ENCODE data around the gene BRAT1.
"Not testable (repeated sequence)": the region's sequence is repeated elsewhere in the genome, so short reads cannot be mapped to it uniquely, and the experiment has no call there.

Gene BRAT1

DNA sequence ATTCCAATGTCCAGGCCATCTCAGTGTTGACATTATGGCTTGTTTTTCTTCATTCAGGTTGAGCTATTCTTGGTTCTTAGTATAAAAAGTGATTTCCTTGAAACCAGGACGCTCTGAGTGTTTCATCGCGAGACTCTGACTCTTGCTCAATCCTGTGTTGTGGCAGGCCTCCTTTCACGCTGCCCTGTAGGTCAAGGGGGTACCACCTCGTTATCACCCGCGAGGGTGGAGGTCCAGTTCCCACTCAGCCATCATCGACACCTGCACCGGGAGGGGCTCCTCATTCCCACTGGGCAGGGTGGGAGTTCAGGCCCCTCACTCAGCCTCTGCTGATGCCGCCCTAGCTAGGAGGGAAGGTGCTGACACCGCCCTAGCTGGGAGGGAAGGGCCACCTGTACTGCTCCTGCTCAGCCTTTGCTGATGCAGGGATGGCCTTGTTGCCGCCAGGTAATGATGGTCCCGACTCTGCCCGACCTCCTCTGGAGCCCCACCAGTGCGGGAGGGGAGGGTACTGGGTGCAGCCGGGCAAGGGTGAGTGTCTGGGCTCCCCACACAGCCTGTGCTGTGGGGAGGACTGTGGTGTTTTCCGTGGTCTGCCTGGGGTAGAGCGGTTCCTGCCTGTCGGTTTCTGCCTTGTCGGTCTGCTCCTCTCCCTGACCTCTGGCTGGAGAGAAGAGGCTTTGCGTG lies 19.9 kb upstream of the BRAT1 start:
- Mint-ChIP-seq H3K36me3 (ENCODE audit: low read depth) (peaks cover 7% of the 10 kb centered on the region), H3K4me1 (ENCODE audit: low read depth) (peaks cover 4% of the 10 kb centered on the region), H3K27ac (no peak overlapping the region), H3K9me3 (no peaks in the 10 kb centered on the region), H3K27me3 (ENCODE audit: low read depth) (no peaks in the 10 kb centered on the region), H3K4me3 (no peak overlapping the region)

DNA sequence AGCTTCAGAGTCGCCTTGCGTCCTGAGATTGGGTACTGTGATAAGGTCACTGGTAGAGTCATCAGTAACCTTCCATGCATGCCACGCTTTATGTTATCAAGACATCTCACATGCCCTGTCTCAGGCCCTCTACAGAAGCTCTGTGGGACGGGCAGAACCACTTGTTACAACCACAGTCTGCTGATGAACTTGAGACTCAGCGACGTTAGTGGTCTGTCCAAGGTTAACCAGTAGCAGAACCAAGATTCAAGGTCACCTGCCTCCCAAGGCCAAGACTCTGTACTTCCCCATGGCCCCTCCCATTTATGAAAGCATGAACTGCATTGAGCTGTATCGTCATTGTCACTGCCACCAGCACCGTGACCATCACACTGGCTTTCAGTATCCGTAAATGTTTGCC lies 18.4 kb upstream of the BRAT1 start:
- no peak overlapping the region for H3K4me3 Mint-ChIP-seq
- no peaks in the 10 kb centered on the region for H3K9me3 Mint-ChIP-seq
- H3K27me3 Mint-ChIP-seq (ENCODE audit: low read depth), result no peaks in the 10 kb centered on the region
- peaks cover 4% of the 10 kb centered on the region for H3K4me1 Mint-ChIP-seq (ENCODE audit: low read depth)
- H3K27ac Mint-ChIP-seq, result no peak overlapping the region
- H3K36me3 Mint-ChIP-seq (ENCODE audit: low read depth), result peaks cover 7% of the 10 kb centered on the region

DNA sequence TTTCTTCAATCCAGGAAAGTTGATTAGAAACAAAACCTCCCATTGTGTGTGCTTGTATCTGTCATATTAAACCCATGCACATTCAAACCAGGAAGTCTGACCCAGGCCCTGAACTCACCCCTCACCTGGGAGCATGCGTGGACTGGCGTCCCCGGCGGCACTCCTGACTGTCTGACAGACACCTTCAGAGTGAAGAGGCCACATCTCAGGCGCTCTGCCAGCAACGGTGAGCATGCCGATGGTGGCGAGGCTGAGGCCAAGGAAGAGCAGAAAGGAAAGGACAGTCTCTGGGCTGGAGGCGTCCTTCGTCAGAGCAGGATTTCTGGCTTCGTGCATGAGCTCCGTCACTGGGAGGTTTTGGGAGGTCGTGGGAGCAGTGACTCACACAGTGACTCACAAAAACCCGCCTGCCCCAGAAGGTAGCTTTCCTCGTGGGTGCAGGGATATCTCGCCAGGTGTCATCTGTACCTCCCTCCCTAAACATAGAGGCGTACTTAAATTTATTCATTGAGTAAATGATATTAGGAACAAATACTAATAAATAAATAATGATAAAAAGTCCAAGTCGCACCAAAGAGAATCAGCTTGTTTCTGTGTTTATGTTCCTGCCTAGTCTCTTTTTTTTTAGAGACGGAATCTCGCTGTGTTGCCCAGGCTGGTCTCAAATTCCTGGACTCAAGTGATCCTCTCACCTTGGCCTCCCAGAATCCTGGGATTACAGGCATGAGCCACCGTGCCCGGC lies 16.9 kb upstream of the BRAT1 start:
- peaks cover 4% of the 10 kb centered on the region for H3K4me1 Mint-ChIP-seq (ENCODE audit: low read depth)
- no peak overlapping the region for H3K27ac Mint-ChIP-seq
- no peaks in the 10 kb centered on the region for H3K27me3 Mint-ChIP-seq (ENCODE audit: low read depth)
- H3K4me3 Mint-ChIP-seq, result no peak overlapping the region
- H3K36me3 Mint-ChIP-seq (ENCODE audit: low read depth), result peaks cover 7% of the 10 kb centered on the region
- H3K9me3 Mint-ChIP-seq, result no peaks in the 10 kb centered on the region

GRCh38 chr7:2571409-2571808 lies 16.1 kb upstream of the BRAT1 start:
- no peaks in the 10 kb centered on the region for H3K27me3 Mint-ChIP-seq (ENCODE audit: low read depth)

DNA sequence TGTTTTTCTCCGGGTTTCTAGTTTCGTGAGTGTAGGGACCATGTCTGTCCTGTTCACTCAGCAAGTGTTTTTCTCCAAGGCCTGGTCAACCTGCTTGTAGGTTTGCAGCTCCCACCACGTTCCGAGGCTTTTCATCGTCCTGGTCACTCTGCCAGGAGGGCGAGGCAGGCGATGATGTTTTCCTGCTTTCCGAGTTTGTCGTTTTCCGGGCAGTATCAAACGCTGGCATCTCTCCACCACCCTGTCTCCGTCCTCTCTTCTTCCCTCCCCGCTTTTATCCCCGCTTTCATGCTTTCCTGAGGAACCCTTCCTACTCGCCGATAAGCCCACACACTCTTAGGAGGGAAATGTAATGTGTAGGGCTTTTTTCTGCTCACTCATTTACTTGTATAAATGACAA lies 14.7 kb upstream of the BRAT1 start:
- H3K9me3 Mint-ChIP-seq, result no peaks in the 10 kb centered on the region

More at GRCh38 chr7:2571409-2571808, 16.1 kb upstream of the BRAT1 start:
- Mint-ChIP-seq H3K36me3 (ENCODE audit: low read depth) (peaks cover 7% of the 10 kb centered on the region), H3K4me1 (ENCODE audit: low read depth) (peaks cover 4% of the 10 kb centered on the region), H3K9me3 (no peaks in the 10 kb centered on the region), H3K4me3 (no peak overlapping the region), H3K27ac (no peak overlapping the region)

GRCh38 chr7:2569421-2569820 lies 14.1 kb upstream of the BRAT1 start:
- peaks cover 6% of the 10 kb centered on the region for H3K36me3 Mint-ChIP-seq (ENCODE audit: low read depth)
- H3K4me3 Mint-ChIP-seq, result no peak overlapping the region
- no peaks in the 10 kb centered on the region for H3K9me3 Mint-ChIP-seq
- no peak overlapping the region for H3K27ac Mint-ChIP-seq
- peaks cover 2% of the 10 kb centered on the region for H3K4me1 Mint-ChIP-seq (ENCODE audit: low read depth)
- H3K27me3 Mint-ChIP-seq (ENCODE audit: low read depth), result no peaks in the 10 kb centered on the region

More for the DNA sequence above, 14.7 kb upstream of the BRAT1 start:
- Mint-ChIP-seq H3K27me3 (ENCODE audit: low read depth) (no peaks in the 10 kb centered on the region), H3K4me1 (ENCODE audit: low read depth) (peaks cover 4% of the 10 kb centered on the region), H3K36me3 (ENCODE audit: low read depth) (peaks cover 8% of the 10 kb centered on the region), H3K27ac (no peak overlapping the region), H3K4me3 (no peak overlapping the region)

DNA sequence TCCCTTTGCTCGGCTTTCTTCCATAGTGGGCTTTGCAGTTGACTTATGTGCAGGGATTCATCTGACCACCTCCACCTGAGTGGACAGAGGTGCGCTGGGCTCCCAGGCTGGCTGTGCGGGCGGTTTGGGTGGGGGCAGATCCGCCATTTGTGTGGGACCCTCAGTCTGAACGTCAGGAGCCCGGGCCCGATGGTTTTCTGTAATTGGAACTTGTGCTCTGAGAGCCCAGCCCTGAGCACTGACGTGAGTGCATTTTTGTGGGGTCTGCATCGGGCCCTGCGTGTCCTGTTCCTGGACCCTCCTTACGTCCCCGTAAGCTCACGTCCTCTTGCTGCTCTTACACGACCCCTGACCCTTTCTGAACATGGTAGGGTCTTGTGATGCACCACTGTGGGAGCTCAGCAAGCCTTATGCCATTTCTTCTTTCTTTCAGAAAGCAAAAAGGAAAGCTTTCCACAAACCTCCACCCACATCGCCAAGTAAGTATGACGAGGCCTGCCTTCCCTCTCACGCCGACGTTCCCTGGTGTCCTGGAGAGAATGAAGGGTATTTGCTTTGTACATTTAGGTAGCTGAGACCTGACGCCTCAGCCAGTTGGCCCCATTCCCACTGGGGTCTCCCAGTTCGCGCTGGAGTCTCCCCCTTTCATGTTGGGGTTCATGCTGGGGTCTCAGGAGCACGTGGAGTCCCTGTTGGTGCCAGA lies 13.3 kb upstream of the BRAT1 start:
- Mint-ChIP-seq H3K9me3 (no peaks in the 10 kb centered on the region), H3K36me3 (ENCODE audit: low read depth) (peaks cover 7% of the 10 kb centered on the region), H3K27me3 (ENCODE audit: low read depth) (no peaks in the 10 kb centered on the region), H3K4me1 (ENCODE audit: low read depth) (peaks cover 2% of the 10 kb centered on the region), H3K27ac (no peak overlapping the region), H3K4me3 (no peak overlapping the region)

DNA sequence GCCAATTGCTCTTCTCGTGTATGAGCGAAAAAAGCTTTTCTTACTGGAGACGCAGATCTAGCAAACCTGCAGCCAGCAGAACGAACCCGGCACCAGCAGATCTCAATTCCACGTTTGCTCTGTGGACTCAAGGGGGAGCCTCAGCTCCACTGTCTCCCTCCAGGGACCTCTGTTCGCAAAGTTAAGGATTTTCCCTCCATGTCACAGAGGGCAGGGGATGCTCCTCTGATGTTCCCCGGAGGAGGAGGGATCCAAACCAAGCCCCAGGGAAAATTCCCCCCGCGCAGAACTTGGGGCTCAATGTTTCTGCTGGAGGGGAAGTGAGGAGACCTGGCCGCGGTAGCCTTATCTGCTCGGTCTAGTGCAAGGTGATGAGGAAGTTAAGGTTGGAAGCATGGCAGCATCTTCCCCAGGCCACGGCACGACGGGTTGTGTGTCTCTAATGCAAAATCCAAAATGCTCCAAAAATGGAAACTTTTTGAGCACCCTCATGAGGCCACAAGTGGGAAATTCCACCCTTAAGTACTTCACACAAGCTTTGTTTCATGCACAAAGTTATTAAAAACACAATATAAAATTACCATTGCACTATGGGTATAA lies 12.5 kb upstream of the BRAT1 start:
- Mint-ChIP-seq H3K27ac (no peak overlapping the region), H3K4me3 (no peak overlapping the region), H3K9me3 (no peaks in the 10 kb centered on the region), H3K4me1 (ENCODE audit: low read depth) (no peaks in the 10 kb centered on the region), H3K27me3 (ENCODE audit: low read depth) (no peaks in the 10 kb centered on the region), H3K36me3 (ENCODE audit: low read depth) (peaks cover 3% of the 10 kb centered on the region)

- no peaks in the 10 kb centered on the region for H3K9me3 Mint-ChIP-seq
- no peak overlapping the region for H3K27ac Mint-ChIP-seq
- H3K4me1 Mint-ChIP-seq (ENCODE audit: low read depth), result peaks cover 3% of the 10 kb centered on the region
- no peak overlapping the region for H3K4me3 Mint-ChIP-seq
- H3K36me3 Mint-ChIP-seq (ENCODE audit: low read depth), result peaks cover 4% of the 10 kb centered on the region
- no peaks in the 10 kb centered on the region for H3K27me3 Mint-ChIP-seq (ENCODE audit: low read depth)
These were observed 11.8 kb upstream of the BRAT1 start for GRCh38 chr7:2566890-2567678.

DNA sequence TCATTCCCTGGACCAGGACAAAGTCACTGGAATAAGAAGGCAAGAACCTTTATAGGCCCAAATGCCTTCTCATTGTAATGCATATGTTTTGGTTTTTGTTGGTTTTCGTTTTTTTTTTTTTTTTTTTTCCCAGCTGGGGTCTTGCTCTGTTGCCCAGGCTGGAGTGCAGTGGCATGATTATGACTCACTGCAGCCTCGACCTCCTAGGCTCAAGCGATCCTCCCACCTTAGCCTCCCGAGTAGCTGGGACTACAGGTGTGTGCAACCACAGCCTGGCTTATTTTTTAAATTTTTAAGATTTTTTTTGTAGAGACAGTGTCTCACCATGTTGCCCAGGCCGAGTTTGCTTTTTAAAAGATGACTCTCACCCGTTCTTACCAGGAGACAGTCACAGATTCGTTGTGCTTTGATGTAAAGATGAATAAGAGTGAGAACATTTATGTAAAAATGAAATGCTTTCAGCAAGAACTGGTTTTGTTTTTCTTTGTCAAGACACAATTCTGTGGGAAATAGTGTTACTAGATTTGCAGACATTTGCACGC lies 11.1 kb upstream of the BRAT1 start:
- H3K36me3 Mint-ChIP-seq (ENCODE audit: low read depth), result peaks cover 4% of the 10 kb centered on the region
- peaks cover 5% of the 10 kb centered on the region for H3K4me1 Mint-ChIP-seq (ENCODE audit: low read depth)
- H3K27me3 Mint-ChIP-seq (ENCODE audit: low read depth), result no peaks in the 10 kb centered on the region
- H3K4me3 Mint-ChIP-seq, result no peak overlapping the region
- H3K9me3 Mint-ChIP-seq, result no peaks in the 10 kb centered on the region
- H3K27ac Mint-ChIP-seq, result no peak overlapping the region

GRCh38 chr7:2564970-2565540 lies 9.7 kb upstream of the BRAT1 start:
- Mint-ChIP-seq H3K4me3 (no peak overlapping the region), H3K4me1 (ENCODE audit: low read depth) (peaks cover 6% of the 10 kb centered on the region), H3K9me3 (no peaks in the 10 kb centered on the region), H3K27ac (no peak overlapping the region), H3K27me3 (ENCODE audit: low read depth) (no peaks in the 10 kb centered on the region), H3K36me3 (ENCODE audit: low read depth) (peaks cover 4% of the 10 kb centered on the region)

GRCh38 chr7:2563955-2564354 lies 8.6 kb upstream of the BRAT1 start:
- H3K4me3 Mint-ChIP-seq; H3K36me3 Mint-ChIP-seq (ENCODE audit: low read depth); H3K27me3 Mint-ChIP-seq (ENCODE audit: low read depth); H3K27ac Mint-ChIP-seq; H3K9me3 Mint-ChIP-seq; H3K4me1 Mint-ChIP-seq (ENCODE audit: low read depth): not testable (repeated sequence)

GRCh38 chr7:2559283-2559950 lies 4.1 kb upstream of the BRAT1 start:
- H3K9me3 Mint-ChIP-seq, result no peaks in the 10 kb centered on the region
- H3K4me3 Mint-ChIP-seq, result peak overlapping the region; percentile 76
- H3K36me3 Mint-ChIP-seq (ENCODE audit: low read depth), result peaks cover 3% of the 10 kb centered on the region
- H3K27ac Mint-ChIP-seq, result no peak overlapping the region
- H3K27me3 Mint-ChIP-seq (ENCODE audit: low read depth), result no peaks in the 10 kb centered on the region
- H3K4me1 Mint-ChIP-seq (ENCODE audit: low read depth), result peaks cover 19% of the 10 kb centered on the region

Measured in T-helper 1 cell treated with Interleukin-12 subunit alpha and Interleukin-12 subunit beta and Interleukin-4 antibody, amounts not matched to agents 30 μg/mL and 1 μg/mL, for 36 hours (primary cell).